Peyer's patch (tissue), 4 donors: ENCODE measurements around the gene ARHGAP18.

ENCODE experiments used
- CTCF ChIP-seq, 6 experiments: fragments of 450-650 bp in 4 of 6; fragments of 200-600 bp in 2 of 6; sonication (generic) in 1 of 6; IDR thresholded peaks; one replicate each; pipeline ENCODE4 v1.5.1; 2017 to 2019; ENCODE audit warnings: antibody characterized with exemption in 6 of 6, mild to moderate bottlenecking in 3 of 6, moderate library complexity in 1 of 6
- POLR2A ChIP-seq, 2 donors: fragments of 450-650 bp; IDR thresholded peaks; one replicate each; pipeline ENCODE4 v1.5.1; 2017; ENCODE audit warnings: antibody characterized with exemption in 2 of 2, mild to moderate bottlenecking in 2 of 2, moderate library complexity in 2 of 2

GRCh38 chr6:129601323-129601722 lies 108.7 kb downstream of the ARHGAP18 start:
- TF ChIP-seq CTCF (IDR thresholded peaks at IDR 0.05): no peak
- no peak for TF ChIP-seq POLR2A (IDR thresholded peaks at IDR 0.05)
